ENCODE data around the gene ARHGAP12.
"Not testable (repeated sequence)": the region's sequence is repeated elsewhere in the genome, so short reads cannot be mapped to it uniquely, and the experiment has no call there.

ARHGAP12 gene

GRCh38 chr10:31928549-31929260 is at the start of gene ARHGAP12:
Gene ARHGAP12, minus strand, starts transcription at chr10:31928831. Its CDS starts 19,976 bp downstream, at chr10:31908855.
- FAIRE-seq (peak; percentile 48), DNase-seq (ENCODE audit: low spot score) (peak; percentile 89)

GRCh38 chr10:31978156-31978483 is 49.5 kb upstream of the ARHGAP12 start:
- FAIRE-seq = no peak
- no peak for DNase-seq (ENCODE audit: low spot score)

- FAIRE-seq = no peak
Measured at GRCh38 chr10:31977440-31978155, 49.0 kb upstream of the ARHGAP12 start.

GRCh38 chr10:31975157-31975765 is 46.6 kb upstream of the ARHGAP12 start:
- DNase-seq (ENCODE audit: low spot score) (no peak), FAIRE-seq (no peak)

More at GRCh38 chr10:31977440-31978155, 49.0 kb upstream of the ARHGAP12 start:
- DNase-seq (ENCODE audit: low spot score) = no peak

- FAIRE-seq (no peak), DNase-seq (ENCODE audit: low spot score) (no peak)
Measured at GRCh38 chr10:31974434-31975124, 45.9 kb upstream of the ARHGAP12 start.

- DNase-seq (ENCODE audit: low spot score) (no peak), FAIRE-seq (no peak)
Measured at GRCh38 chr10:31972519-31973041, 43.9 kb upstream of the ARHGAP12 start.

GRCh38 chr10:31969847-31970246 is 41.2 kb upstream of the ARHGAP12 start:
- FAIRE-seq; DNase-seq (ENCODE audit: low spot score): not testable (repeated sequence)

- FAIRE-seq = no peak
Measured at GRCh38 chr10:31963589-31963980, 35.0 kb upstream of the ARHGAP12 start.

GRCh38 chr10:31962826-31963588 is 34.4 kb upstream of the ARHGAP12 start:
- no peak for FAIRE-seq
- DNase-seq (ENCODE audit: low spot score) = no peak

More at GRCh38 chr10:31963589-31963980, 35.0 kb upstream of the ARHGAP12 start:
- no peak for DNase-seq (ENCODE audit: low spot score)

- FAIRE-seq (no peak), DNase-seq (ENCODE audit: low spot score) (no peak)
Measured at GRCh38 chr10:31961277-31962074, 32.8 kb upstream of the ARHGAP12 start.

GRCh38 chr10:31959461-31960173 is 31.0 kb upstream of the ARHGAP12 start:
- FAIRE-seq (no peak), DNase-seq (ENCODE audit: low spot score) (no peak)

- DNase-seq (ENCODE audit: low spot score) = no peak
- FAIRE-seq = no peak
Measured at GRCh38 chr10:31958856-31959255, 30.2 kb upstream of the ARHGAP12 start.

GRCh38 chr10:31956200-31956946 is 27.7 kb upstream of the ARHGAP12 start:
- no peak for DNase-seq (ENCODE audit: low spot score)
- FAIRE-seq = no peak

- DNase-seq (ENCODE audit: low spot score) = no peak
- no peak for FAIRE-seq
Measured at GRCh38 chr10:31954410-31955191, 26.0 kb upstream of the ARHGAP12 start.

GRCh38 chr10:31953480-31953879 is 24.8 kb upstream of the ARHGAP12 start:
- FAIRE-seq = no peak
- no peak for DNase-seq (ENCODE audit: low spot score)

- no peak for DNase-seq (ENCODE audit: low spot score)
- no peak for FAIRE-seq
Measured at GRCh38 chr10:31953080-31953479, 24.4 kb upstream of the ARHGAP12 start.

- FAIRE-seq (no peak), DNase-seq (ENCODE audit: low spot score) (no peak)
Measured at GRCh38 chr10:31952066-31952465, 23.4 kb upstream of the ARHGAP12 start.

- DNase-seq (ENCODE audit: low spot score) = no peak
- FAIRE-seq = no peak
Measured at GRCh38 chr10:31949266-31949665, 20.6 kb upstream of the ARHGAP12 start.
